ENCODE measurements around the gene TP53. TPM values are rescaled to one million over a fixed set of nuclear protein-coding genes. Genes with fewer than 3 reads are reported as not detected.

Gene TP53
- total RNA-seq, 2 donors from 2014 or later: 52.3 to 65.0 TPM

- no peak for DNase-seq (ENCODE audit: low spot score)
- intact Hi-C loops (cut with DNase I): no loop called here
- no peak for TF ChIP-seq POLR2AphosphoS5 (IDR thresholded peaks at IDR 0.05)
- no peak for TF ChIP-seq CTCF (IDR thresholded peaks at IDR 0.05)
- TF ChIP-seq POLR2A (IDR thresholded peaks at IDR 0.05): no peak
- no peaks in the 10 kb centered on the region for H3K27me3 ChIP-seq (replicated peaks; ENCODE audit: insufficient read depth)
- no peaks in the 10 kb centered on the region for H3K36me3 ChIP-seq
- H3K9me3 ChIP-seq: no peaks in the 10 kb centered on the region
- 84% methylated on average over 11 of the region's 11 CpGs for WGBS
- no peak overlapping the region for H3K27ac ChIP-seq
- no peak overlapping the region for H3K4me3 ChIP-seq
- H3K4me1 ChIP-seq (replicated peaks): no peaks in the 10 kb centered on the region
Measured at GRCh38 chr17:7631398-7632380, 55.6 kb downstream of the TP53 start.

- intact Hi-C loops (cut with DNase I): loop anchor here (5.0 kb wide), 1 partner anchor 57 kb away; the partner anchor contains the start of genes TP53 and WRAP53
- TF ChIP-seq POLR2A (IDR thresholded peaks at IDR 0.05) (no peak), POLR2AphosphoS5 (IDR thresholded peaks at IDR 0.05) (no peak), CTCF (IDR thresholded peaks at IDR 0.05) (no peak)
- Histone ChIP-seq H3K36me3 (no peaks in the 10 kb centered on the region), H3K27ac (no peak within 1 kb of the TSS), H3K4me1 (replicated peaks) (no peaks in the 10 kb centered on the region), H3K4me3 (no peak within 1 kb of the TSS), H3K27me3 (replicated peaks; ENCODE audit: insufficient read depth) (no peaks in the 10 kb centered on the region), H3K9me3 (no peaks in the 10 kb centered on the region)
- 75% methylated on average over 13 of the region's 13 CpGs for WGBS
- DNase-seq (ENCODE audit: low spot score): no peak
Measured at GRCh38 chr17:7629939-7630571, 57.2 kb downstream of the TP53 start, which contains the start of gene SHBG. SHBG (plus strand) TSS chr17:7630135; CDS start chr17:7630173, 38 bp downstream.

- Histone ChIP-seq H3K4me1 (replicated peaks) (no peaks in the 10 kb centered on the region), H3K4me3 (peak within 1 kb of the TSS; percentile 87 to 94), H3K27me3 (replicated peaks; ENCODE audit: insufficient read depth) (no peaks in the 10 kb centered on the region), H3K36me3 (no peaks in the 10 kb centered on the region), H3K27ac (peak within 1 kb of the TSS; percentile 97 to 98), H3K9me3 (no peaks in the 10 kb centered on the region)
- TF ChIP-seq POLR2AphosphoS5 (IDR thresholded peaks at IDR 0.05) (peak; percentile 82), CTCF (IDR thresholded peaks at IDR 0.05) (no peak), POLR2A (IDR thresholded peaks at IDR 0.05) (peak; percentile 88)
- intact Hi-C loops (cut with DNase I): loop anchor here (5.0 kb wide), 1 partner anchor 60 kb away; the partner anchor contains the start of genes TP53 and WRAP53
- DNase-seq (ENCODE audit: low spot score): peak; percentile 94
- 1% methylated on average over 54 of the region's 54 CpGs for WGBS
Measured at GRCh38 chr17:7627250-7628121, 59.8 kb downstream of the TP53 start, which contains the start of gene SAT2. SAT2 (minus strand) TSS chr17:7627821; CDS start chr17:7627635, 186 bp downstream.

GRCh38 chr17:7626956-7627249 lies 60.4 kb downstream of the TP53 start:
- no peaks in the 10 kb centered on the region for H3K36me3 ChIP-seq
- no peak for DNase-seq (ENCODE audit: low spot score)
- intact Hi-C loops (cut with DNase I): loop anchor here (5.0 kb wide), 1 partner anchor 60 kb away; the partner anchor contains the start of genes TP53 and WRAP53
- H3K27me3 ChIP-seq (replicated peaks; ENCODE audit: insufficient read depth): no peaks in the 10 kb centered on the region
- H3K4me1 ChIP-seq (replicated peaks): no peaks in the 10 kb centered on the region
- peak overlapping the region; percentile 87 to 94 for H3K4me3 ChIP-seq
- TF ChIP-seq POLR2A (IDR thresholded peaks at IDR 0.05) (no peak), POLR2AphosphoS5 (IDR thresholded peaks at IDR 0.05) (no peak), CTCF (IDR thresholded peaks at IDR 0.05) (no peak)
- WGBS: 6% methylated on average over 6 of the region's 6 CpGs
- H3K9me3 ChIP-seq: no peaks in the 10 kb centered on the region
- H3K27ac ChIP-seq: peak overlapping the region; percentile 97 to 98
